SK-N-SH treated with all-trans-retinoic acid at 6 μM for 48 hours (cell line): ENCODE measurements around the gene TIMM10.

Experiments
- ATAC-seq: fragments of 200-7000 bp; cut with Tn5 transposase; 3 replicates; pipeline ENCODE4 v1.9.1; 2020; ENCODE audit warnings: mild to moderate bottlenecking, moderate library complexity
- BACH2 ChIP-seq: fragments of 250-450 bp; sonication (Bioruptor Pico); IDR thresholded peaks from 2 replicates; pipeline ENCODE4 v1.9.0; 2021; ENCODE audit warnings: mild to moderate bottlenecking, borderline replicate concordance
- CSDC2 ChIP-seq: fragments of 250-450 bp; sonication (Bioruptor Pico); IDR thresholded peaks from 2 replicates; pipeline ENCODE4 v1.5.0; 2020; ENCODE audit warnings: mild to moderate bottlenecking, moderate library complexity
- ESRRG ChIP-seq: fragments of 250-450 bp; sonication (Bioruptor Pico); IDR thresholded peaks from 2 replicates; pipeline ENCODE4 v1.6.1; 2021; ENCODE audit warnings: mild to moderate bottlenecking
- OSR1 ChIP-seq: fragments of 250-450 bp; sonication (Bioruptor Pico); IDR thresholded peaks from 2 replicates; pipeline ENCODE4 v1.8.0; 2022; ENCODE audit warnings: moderate library complexity, mild to moderate bottlenecking, inconsistent platforms
- RARB ChIP-seq: fragments of 250-450 bp; sonication (Bioruptor Pico); IDR thresholded peaks from 2 replicates; pipeline ENCODE4 v1.8.0; 2021; ENCODE audit warnings: mild to moderate bottlenecking, moderate library complexity
- SNAI2 ChIP-seq: fragments of 250-450 bp; sonication (Bioruptor Pico); IDR thresholded peaks from 2 replicates; pipeline ENCODE4 v1.5.0; 2020; ENCODE audit warnings: mild to moderate bottlenecking, moderate library complexity
- TCF4 ChIP-seq: fragments of 250-450 bp; sonication (Bioruptor Pico); IDR thresholded peaks from 2 replicates; pipeline ENCODE4 v1.8.0; 2021; ENCODE audit warnings: mild to moderate bottlenecking, moderate library complexity, borderline replicate concordance
- ZC3H10 ChIP-seq: fragments of 250-450 bp; sonication (Bioruptor Pico); IDR thresholded peaks from 2 replicates; pipeline ENCODE4 v1.5.1; 2021; ENCODE audit warnings: mild to moderate bottlenecking, moderate library complexity
- ZFP3 ChIP-seq: fragments of 250-450 bp; sonication (Bioruptor Pico); IDR thresholded peaks from 2 replicates; pipeline ENCODE4 v1.5.0; 2020; ENCODE audit warnings: mild to moderate bottlenecking, moderate library complexity
- ZFP30 ChIP-seq: fragments of 450-650 bp; formaldehyde crosslinking; IDR thresholded peaks from 2 replicates; pipeline ENCODE4 v1.5.0; 2022; ENCODE audit warnings: mild to moderate bottlenecking, moderate library complexity
- ZNF565 ChIP-seq: fragments of 450-650 bp; formaldehyde crosslinking; conservative IDR thresholded peaks from 2 replicates; pipeline ENCODE4 v1.5.0; 2020; ENCODE audit warnings: low read depth, mild to moderate bottlenecking, moderate library complexity
- ZNF70 ChIP-seq: fragments of 450-650 bp; formaldehyde crosslinking; IDR thresholded peaks from 2 replicates; pipeline ENCODE4 v1.5.0; 2020; ENCODE audit warnings: mild to moderate bottlenecking, moderate library complexity
- TF ChIP-seq, protein P1 (sequence below): fragments of 250-450 bp; sonication (Bioruptor Pico); IDR thresholded peaks from 2 replicates; pipeline ENCODE4 v1.8.0; 2020; ENCODE audit warnings: mild to moderate bottlenecking, moderate library complexity, borderline replicate concordance
- TF ChIP-seq, protein P2 (sequence below): fragments of 250-450 bp; sonication (Bioruptor Pico); IDR thresholded peaks from 2 replicates; pipeline ENCODE4 v1.8.0; 2021; ENCODE audit warnings: low read depth, mild to moderate bottlenecking, moderate library complexity, borderline replicate concordance
- TF ChIP-seq, protein P3 (sequence below): fragments of 250-450 bp; sonication (Bioruptor Pico); IDR thresholded peaks from 2 replicates; pipeline ENCODE4 v1.5.1; 2021; ENCODE audit warnings: mild to moderate bottlenecking, moderate library complexity
- TF ChIP-seq, protein P4 (sequence below): fragments of 250-450 bp; sonication (Bioruptor Pico); IDR thresholded peaks from 2 replicates; pipeline ENCODE4 v1.5.1; 2020; ENCODE audit warnings: low read depth, mild to moderate bottlenecking, moderate library complexity

Gene TIMM10

DNA sequence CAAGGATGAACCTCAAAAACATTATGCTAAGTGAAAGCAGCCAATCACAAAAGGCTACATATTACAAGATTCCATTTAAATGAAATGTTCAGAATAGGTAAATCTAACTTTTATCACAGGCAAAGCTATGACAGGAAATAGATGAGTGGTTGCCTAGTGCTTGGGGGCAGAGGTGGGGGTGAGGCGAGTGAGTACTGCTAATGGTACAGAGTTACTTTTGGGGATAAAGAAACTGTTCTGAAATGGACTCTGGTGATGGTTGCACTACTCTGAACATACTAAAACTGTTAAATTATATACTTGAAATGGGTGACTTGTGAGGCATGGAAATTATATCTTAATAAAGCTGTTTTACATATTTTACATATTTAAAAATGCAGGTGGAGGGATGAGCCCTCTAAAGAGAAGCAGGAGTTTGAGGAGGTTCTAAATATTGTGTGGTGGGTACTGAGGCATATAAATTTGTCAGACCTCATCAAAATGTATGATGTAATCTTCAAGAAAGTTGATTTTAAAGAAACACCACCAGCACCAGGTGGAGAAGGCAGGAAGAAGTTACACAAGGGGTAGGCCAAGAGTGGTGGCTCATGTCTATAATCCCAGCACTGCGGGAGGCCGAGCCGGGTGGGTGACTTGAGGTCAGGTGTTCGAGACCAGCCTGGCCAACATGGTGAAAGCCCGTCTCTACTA, 18.7 kb downstream of the TIMM10 start:
- TF ChIP-seq, protein P1, sequence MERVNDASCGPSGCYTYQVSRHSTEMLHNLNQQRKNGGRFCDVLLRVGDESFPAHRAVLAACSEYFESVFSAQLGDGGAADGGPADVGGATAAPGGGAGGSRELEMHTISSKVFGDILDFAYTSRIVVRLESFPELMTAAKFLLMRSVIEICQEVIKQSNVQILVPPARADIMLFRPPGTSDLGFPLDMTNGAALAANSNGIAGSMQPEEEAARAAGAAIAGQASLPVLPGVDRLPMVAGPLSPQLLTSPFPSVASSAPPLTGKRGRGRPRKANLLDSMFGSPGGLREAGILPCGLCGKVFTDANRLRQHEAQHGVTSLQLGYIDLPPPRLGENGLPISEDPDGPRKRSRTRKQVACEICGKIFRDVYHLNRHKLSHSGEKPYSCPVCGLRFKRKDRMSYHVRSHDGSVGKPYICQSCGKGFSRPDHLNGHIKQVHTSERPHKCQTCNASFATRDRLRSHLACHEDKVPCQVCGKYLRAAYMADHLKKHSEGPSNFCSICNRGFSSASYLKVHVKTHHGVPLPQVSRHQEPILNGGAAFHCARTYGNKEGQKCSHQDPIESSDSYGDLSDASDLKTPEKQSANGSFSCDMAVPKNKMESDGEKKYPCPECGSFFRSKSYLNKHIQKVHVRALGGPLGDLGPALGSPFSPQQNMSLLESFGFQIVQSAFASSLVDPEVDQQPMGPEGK (CRISPR knock-in tag), result no peak
- TF ChIP-seq ZC3H10 (CRISPR knock-in tag), result no peak
- no peak for TF ChIP-seq ZFP3 (CRISPR knock-in tag)
- TF ChIP-seq RARB, result no peak
- TF ChIP-seq ESRRG (CRISPR knock-in tag), result no peak
- TF ChIP-seq, protein P2, sequence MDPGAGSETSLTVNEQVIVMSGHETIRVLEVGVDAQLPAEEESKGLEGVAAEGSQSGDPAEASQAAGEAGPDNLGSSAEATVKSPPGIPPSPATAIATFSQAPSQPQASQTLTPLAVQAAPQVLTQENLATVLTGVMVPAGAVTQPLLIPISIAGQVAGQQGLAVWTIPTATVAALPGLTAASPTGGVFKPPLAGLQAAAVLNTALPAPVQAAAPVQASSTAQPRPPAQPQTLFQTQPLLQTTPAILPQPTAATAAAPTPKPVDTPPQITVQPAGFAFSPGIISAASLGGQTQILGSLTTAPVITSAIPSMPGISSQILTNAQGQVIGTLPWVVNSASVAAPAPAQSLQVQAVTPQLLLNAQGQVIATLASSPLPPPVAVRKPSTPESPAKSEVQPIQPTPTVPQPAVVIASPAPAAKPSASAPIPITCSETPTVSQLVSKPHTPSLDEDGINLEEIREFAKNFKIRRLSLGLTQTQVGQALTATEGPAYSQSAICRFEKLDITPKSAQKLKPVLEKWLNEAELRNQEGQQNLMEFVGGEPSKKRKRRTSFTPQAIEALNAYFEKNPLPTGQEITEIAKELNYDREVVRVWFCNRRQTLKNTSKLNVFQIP (CRISPR knock-in tag), result no peak
- no peak for TF ChIP-seq OSR1 (CRISPR knock-in tag)
- TF ChIP-seq ZNF565 (CRISPR knock-in tag), result no peak
- TF ChIP-seq ZNF70, result no peak
- TF ChIP-seq, protein P3, sequence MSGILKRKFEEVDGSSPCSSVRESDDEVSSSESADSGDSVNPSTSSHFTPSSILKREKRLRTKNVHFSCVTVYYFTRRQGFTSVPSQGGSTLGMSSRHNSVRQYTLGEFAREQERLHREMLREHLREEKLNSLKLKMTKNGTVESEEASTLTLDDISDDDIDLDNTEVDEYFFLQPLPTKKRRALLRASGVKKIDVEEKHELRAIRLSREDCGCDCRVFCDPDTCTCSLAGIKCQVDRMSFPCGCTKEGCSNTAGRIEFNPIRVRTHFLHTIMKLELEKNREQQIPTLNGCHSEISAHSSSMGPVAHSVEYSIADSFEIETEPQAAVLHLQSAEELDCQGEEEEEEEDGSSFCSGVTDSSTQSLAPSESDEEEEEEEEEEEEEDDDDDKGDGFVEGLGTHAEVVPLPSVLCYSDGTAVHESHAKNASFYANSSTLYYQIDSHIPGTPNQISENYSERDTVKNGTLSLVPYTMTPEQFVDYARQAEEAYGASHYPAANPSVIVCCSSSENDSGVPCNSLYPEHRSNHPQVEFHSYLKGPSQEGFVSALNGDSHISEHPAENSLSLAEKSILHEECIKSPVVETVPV, result no peak
- TF ChIP-seq CSDC2 (CRISPR knock-in tag), result no peak
- TF ChIP-seq, protein P4, sequence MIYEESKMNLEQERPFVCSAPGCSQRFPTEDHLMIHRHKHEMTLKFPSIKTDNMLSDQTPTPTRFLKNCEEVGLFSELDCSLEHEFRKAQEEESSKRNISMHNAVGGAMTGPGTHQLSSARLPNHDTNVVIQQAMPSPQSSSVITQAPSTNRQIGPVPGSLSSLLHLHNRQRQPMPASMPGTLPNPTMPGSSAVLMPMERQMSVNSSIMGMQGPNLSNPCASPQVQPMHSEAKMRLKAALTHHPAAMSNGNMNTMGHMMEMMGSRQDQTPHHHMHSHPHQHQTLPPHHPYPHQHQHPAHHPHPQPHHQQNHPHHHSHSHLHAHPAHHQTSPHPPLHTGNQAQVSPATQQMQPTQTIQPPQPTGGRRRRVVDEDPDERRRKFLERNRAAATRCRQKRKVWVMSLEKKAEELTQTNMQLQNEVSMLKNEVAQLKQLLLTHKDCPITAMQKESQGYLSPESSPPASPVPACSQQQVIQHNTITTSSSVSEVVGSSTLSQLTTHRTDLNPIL (CRISPR knock-in tag), result no peak
- no peak for ATAC-seq

DNA sequence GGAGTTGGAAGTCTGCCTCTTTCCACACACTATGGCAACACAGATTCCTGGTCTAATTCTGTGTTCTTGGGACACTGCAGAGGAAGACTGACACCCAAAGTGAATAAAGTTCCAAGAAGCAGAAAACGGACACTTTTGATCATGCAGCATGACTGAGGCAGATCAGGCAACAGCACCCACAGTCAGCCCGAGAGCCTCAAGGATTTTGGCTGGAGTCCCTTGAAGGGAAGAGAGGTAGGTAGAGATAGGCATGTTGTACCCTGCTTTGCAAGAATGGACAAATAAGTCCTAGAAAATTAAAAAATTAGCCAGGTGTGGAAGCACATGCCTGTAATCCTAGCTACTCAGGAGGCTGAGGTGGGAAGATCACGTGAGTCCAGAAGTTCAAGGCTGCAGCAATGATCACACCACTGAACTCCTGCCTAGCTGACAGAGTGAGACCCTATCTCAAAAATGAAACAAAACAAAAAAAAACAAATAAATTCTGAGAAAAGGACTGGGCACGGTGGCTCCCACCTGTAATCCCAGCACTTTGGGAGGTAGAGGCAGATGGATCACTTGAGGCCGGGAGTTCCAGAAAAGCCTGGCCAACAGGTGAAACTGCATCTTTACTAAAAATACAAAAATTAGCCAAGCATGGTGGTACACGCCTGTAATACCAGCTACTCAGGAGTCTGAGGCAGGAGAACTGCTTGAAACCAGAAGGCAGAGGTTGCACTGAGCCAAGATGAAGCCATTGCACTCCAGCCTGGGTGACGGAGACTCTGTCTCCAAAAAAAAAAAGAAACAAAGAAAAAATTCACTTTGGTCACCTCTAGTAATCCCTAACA, 22.0 kb downstream of the TIMM10 start:
- TF ChIP-seq SNAI2 (no peak), ESRRG (CRISPR knock-in tag) (no peak), ZFP3 (CRISPR knock-in tag) (no peak), TCF4 (CRISPR knock-in tag) (no peak), BACH2 (CRISPR knock-in tag) (no peak), ZNF565 (CRISPR knock-in tag) (no peak), ZFP30 (no peak), ZC3H10 (CRISPR knock-in tag) (no peak), OSR1 (CRISPR knock-in tag) (no peak)
- TF ChIP-seq, protein P2 (CRISPR knock-in tag), result no peak
- TF ChIP-seq, protein P1 (CRISPR knock-in tag), result no peak
- TF ChIP-seq, protein P3, result no peak
- no peak for ATAC-seq
